GM19193 (cell line): ENCODE measurements around the gene ACTL8.

Source experiments
- POLR2A ChIP-seq: IDR thresholded peaks from 4 replicates; pipeline ENCODE4 v1.6.1; 2011; ENCODE audit not compliant: insufficient read depth, insufficient read length; ENCODE audit errors: extremely low read depth

Gene ACTL8

GRCh38 chr1:17728123-17728712, 26.9 kb upstream of the ACTL8 start:
- no peak for TF ChIP-seq POLR2A

DNA sequence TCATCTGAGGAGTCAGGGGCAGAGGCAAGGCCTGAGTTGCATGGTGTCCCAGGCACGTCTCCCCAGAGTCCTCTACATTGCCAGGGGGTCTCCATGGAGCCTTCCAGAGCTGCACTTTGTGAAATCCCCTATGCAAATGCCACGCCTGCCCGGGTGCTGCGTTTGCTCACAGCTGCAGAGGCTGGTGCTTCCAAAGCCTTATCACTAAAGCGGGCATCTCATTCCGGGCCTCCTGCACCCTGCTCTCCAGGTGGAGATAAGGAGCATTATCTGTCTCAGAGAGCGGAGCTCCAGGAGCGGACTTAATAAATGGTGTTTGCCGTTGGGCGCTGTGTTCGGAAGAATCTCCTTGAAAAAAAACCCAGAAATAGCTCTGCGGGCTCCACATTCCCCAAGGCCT, 25.9 kb upstream of the ACTL8 start:
- no peak for TF ChIP-seq POLR2A

DNA sequence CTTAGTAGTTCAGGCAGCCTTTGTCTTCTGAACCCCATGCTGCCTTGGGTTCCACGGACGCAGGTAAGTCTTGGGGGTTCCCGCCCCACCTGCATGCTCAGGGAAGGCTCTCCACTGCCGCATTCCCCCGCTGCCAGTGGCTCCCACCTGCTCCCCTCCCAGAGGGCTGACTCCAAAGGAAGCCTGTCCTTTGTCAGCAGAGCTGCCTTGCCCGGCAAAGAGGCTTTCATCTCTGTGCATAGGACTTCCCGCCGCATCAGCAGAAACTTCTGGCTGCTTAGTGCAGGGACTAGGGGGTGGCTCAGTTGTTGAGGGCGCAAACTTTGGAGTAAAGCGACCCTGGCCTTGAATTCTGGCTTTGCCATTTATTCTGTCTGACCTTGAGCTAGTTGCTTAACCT, 25.2 kb upstream of the ACTL8 start:
- TF ChIP-seq POLR2A = no peak

GRCh38 chr1:17731460-17731859, 23.7 kb upstream of the ACTL8 start:
- no peak for TF ChIP-seq POLR2A

DNA sequence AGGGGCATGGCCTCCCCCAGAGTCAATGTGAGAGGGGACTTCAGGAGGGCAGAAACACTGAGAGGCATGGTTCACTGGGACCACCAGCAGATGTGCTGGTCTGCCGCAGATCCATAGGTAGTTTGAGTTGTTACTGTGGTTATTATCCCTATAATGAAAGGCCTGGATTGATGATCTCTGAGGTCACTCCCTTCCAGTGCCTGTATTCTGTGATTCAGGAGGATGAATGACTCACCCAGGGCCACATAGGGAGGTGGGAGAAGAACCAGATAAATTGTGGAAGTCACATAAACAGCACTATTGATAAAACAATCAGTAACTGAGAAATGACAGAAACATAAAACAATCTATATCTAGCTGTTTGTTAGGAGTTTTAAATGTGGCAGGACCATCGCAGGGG, 22.7 kb upstream of the ACTL8 start:
- no peak for TF ChIP-seq POLR2A

GRCh38 chr1:17733661-17734060, 21.5 kb upstream of the ACTL8 start:
- no peak for TF ChIP-seq POLR2A

DNA sequence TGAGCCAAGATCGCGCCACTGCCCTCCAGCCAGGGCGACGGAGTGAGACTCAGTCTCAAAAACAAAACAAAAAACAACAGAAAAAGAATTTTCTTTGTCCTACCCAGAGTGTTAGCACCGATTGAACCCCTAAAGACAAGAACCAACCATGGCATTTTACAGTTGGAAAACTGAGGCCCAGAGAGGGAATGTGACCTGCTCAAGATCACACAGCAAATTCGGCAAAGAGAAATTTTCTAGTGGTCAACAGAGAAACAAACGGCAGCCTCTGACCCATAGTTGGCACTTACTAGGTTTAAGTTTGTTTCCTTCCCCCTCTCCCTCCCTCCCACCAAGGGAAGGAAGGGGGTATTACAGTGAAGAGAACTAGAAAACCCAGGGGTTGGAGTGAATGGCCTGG, 20.5 kb upstream of the ACTL8 start:
- no peak for TF ChIP-seq POLR2A

- TF ChIP-seq POLR2A = no peak
Measured at GRCh38 chr1:17735348-17735747, 19.8 kb upstream of the ACTL8 start.

GRCh38 chr1:17735793-17736192, 19.3 kb upstream of the ACTL8 start:
- TF ChIP-seq POLR2A = no peak

DNA sequence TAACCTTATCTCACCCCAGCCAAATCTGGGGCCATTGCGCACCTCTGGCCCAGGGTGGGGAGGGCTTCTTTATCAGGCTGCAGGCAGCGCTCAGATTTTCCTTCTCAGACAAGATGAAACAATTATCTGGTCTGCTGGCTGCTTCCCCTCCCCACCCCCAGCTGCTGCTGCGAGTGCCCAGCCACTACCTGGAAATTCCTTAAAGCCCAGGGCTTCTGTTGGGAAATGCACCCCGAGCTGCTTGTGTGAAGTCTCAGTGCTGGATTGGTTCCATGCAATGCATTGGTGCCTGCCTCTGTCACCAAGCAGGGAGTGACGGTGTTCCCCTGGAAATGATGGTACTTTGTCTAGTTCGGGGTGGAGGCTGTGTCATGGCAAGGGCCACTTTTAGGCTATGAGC, 18.5 kb upstream of the ACTL8 start:
- TF ChIP-seq POLR2A = no peak

GRCh38 chr1:17739050-17739449, 16.1 kb upstream of the ACTL8 start:
- no peak for TF ChIP-seq POLR2A

- TF ChIP-seq POLR2A = no peak
Measured at GRCh38 chr1:17741052-17741451, 14.1 kb upstream of the ACTL8 start.

DNA sequence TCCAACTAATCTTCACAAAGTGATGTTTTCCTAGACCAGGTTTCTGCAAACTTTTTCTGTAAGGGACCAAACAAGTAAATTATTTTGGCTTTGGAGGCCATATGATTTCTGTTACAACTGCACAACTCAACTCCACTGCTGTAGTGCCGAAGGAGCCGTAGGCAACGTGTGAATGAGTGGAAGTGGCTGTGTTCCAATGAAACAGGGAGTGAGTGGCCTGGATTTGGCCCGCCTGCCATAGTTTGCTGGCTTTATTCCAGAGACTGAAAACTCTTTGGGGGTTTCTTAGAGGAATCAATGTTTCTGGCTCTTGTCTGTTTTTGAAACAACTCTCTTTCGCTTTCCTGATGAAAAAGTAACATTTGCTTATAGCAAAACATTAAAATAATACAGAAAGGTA, 12.6 kb upstream of the ACTL8 start:
- TF ChIP-seq POLR2A = no peak

- no peak for TF ChIP-seq POLR2A
Measured at GRCh38 chr1:17743008-17743647, 12.0 kb upstream of the ACTL8 start.

DNA sequence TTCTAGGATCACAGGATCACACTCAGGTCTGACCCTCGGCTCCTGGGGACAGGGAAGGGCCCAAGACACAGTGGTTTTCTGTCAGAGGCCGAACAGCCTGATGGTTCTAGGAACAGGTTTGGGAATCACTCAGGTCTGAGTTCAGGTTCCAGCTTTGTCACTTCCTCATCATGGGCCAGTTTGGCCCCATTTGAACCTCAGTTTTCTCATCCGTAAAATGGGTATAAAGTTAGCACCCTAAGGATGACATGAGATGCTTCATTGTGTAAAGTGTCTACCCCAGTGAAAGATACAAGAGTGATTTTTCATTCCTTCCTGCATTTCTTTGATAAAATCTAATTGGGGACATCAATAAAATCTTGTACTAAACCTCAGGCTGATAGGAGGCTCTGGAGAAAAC, 11.2 kb upstream of the ACTL8 start:
- TF ChIP-seq POLR2A = no peak

DNA sequence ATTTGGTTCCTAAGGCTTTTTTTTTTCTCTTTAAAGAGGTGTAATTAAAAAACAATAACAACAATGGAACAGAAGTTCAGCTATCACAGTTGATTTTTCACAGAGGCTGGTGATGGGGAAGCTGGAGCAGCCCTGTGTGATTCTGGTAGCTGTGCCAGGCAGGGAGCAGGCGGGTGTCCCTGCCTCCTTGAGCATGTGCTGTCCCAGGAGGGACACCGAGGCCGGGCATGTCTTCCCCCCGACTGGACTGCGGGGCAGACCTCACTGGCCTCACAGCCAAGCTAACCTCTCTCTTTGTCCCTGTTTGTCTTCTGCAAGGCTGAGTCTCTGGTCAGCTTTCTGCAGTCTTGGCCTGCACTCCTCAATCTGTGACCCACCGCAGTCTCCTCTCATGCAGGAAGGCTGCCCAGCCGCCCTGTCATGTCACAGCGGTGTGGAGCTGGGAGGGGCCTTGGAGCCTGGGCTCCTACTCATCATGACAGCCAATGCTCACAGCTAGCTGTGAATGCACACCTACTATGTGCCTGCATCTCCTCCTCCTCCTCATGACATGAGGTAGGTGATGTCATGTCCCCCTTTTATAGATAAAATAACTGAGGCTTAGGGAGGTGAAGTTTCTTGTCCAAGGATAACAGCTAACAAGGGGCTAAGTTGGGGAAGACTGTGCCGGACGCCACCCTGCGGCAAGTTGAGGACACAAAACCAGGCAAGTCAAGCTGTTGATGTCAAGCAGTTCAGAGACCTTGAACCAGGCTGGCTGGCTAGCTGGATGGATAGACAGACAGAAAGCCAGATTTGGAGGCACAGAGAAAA, 10.3 kb upstream of the ACTL8 start:
- TF ChIP-seq POLR2A = no peak
